HL-60 (cell line): Measurements from ENCODE around the gene ENDOU.

ENCODE experiments used
- DNase-seq, 2 experiments: peaks; one replicate each; pipeline ENCODE4 v3.0.0-alpha.2; 2010 to 2020; ENCODE audit warnings: low read depth in 1 of 2, low spot score in 1 of 2
- H3K27ac ChIP-seq: fragments of 250-450 bp; sonication (Bioruptor Pico); replicated peaks from 2 replicates; pipeline ENCODE4 v1.5.1; 2020; ENCODE audit warnings: mild to moderate bottlenecking, moderate library complexity
- H3K27me3 ChIP-seq: fragments of 250-450 bp; sonication (Bioruptor Pico); 2 replicates; pipeline ENCODE4 v1.5.1; 2021; ENCODE audit warnings: mild to moderate bottlenecking, moderate library complexity; ENCODE audit not compliant: insufficient read depth, poor library complexity, severe bottlenecking
- H3K4me3 ChIP-seq: replicated peaks from 2 replicates; pipeline ENCODE4 v1.5.1; 2011; ENCODE audit warnings: mild to moderate bottlenecking, control low read depth, low read length; ENCODE audit not compliant: insufficient read depth
- CTCF ChIP-seq: IDR thresholded peaks from one replicate; pipeline ENCODE4 v1.5.1; 2011; ENCODE audit warnings: low read length, control low read depth, inconsistent platforms; ENCODE audit not compliant: insufficient read depth
- GABPA ChIP-seq: IDR thresholded peaks from 2 replicates; pipeline ENCODE4 v1.6.1; 2012; ENCODE audit warnings: low read depth
- POLR2AphosphoS5 ChIP-seq: IDR thresholded peaks from 2 replicates; pipeline ENCODE4 v1.6.1; 2012; ENCODE audit warnings: low read depth
- REST ChIP-seq: IDR thresholded peaks from 2 replicates; pipeline ENCODE4 v1.6.1; 2012; ENCODE audit warnings: low read depth; ENCODE audit not compliant: insufficient replicate concordance
- SPI1 ChIP-seq: IDR thresholded peaks from 2 replicates; pipeline ENCODE4 v1.6.1; 2012; ENCODE audit warnings: low read depth, mild to moderate bottlenecking, borderline replicate concordance

The ENDOU gene

GRCh38 chr12:47772738-47773061 lies 47.4 kb upstream of the ENDOU start:
- no peak for TF ChIP-seq GABPA
- no peak for TF ChIP-seq SPI1
- TF ChIP-seq REST, result no peak
- no peak for TF ChIP-seq POLR2AphosphoS5
- TF ChIP-seq CTCF, result no peak
- peak overlapping the region; percentile 33 for H3K4me3 ChIP-seq
- no peak overlapping the region for H3K27ac ChIP-seq
- H3K27me3 ChIP-seq, result no peaks in the 10 kb centered on the region
- DNase-seq, result no peak

- no peak for DNase-seq
- Histone ChIP-seq H3K27ac (no peak overlapping the region), H3K4me3 (no peak overlapping the region), H3K27me3 (no peaks in the 10 kb centered on the region)
- no peak for TF ChIP-seq POLR2AphosphoS5
Measured at GRCh38 chr12:47772094-47772660, 46.9 kb upstream of the ENDOU start.

GRCh38 chr12:47771304-47771703 lies 46.0 kb upstream of the ENDOU start:
- TF ChIP-seq CTCF, result no peak
- no peak for TF ChIP-seq REST
- no peak for TF ChIP-seq SPI1
- TF ChIP-seq POLR2AphosphoS5, result no peak
- no peak for TF ChIP-seq GABPA
- no peaks in the 10 kb centered on the region for H3K27me3 ChIP-seq
- DNase-seq, result no peak

GRCh38 chr12:47770086-47770726 lies 44.9 kb upstream of the ENDOU start:
- H3K27me3 ChIP-seq, result no peaks in the 10 kb centered on the region
- DNase-seq, result peak; percentile 49 to 82
- H3K4me3 ChIP-seq, result no peak overlapping the region
- H3K27ac ChIP-seq, result no peak overlapping the region
- no peak for TF ChIP-seq GABPA
- TF ChIP-seq SPI1, result no peak
- no peak for TF ChIP-seq REST
- TF ChIP-seq POLR2AphosphoS5, result no peak
- TF ChIP-seq CTCF, result no peak

More at GRCh38 chr12:47771304-47771703, 46.0 kb upstream of the ENDOU start:
- Histone ChIP-seq H3K27ac (no peak overlapping the region), H3K4me3 (no peak overlapping the region)
